OCI-LY3 (cell line): Measurements from ENCODE around the gene NRP1.

Experiments used
- EZH2phosphoT487 ChIP-seq: fragments of 200-600 bp; shearing (Covaris generic); IDR thresholded peaks from 2 replicates; pipeline ENCODE4 v1.6.1; 2018; ENCODE audit warnings: antibody characterized with exemption, mixed run types, low read depth
- TF ChIP-seq, protein P1 (sequence below): fragments of 200-600, 300-600 bp; sonication (generic); IDR thresholded peaks from 2 replicates; pipeline ENCODE4 v1.5.1; 2014; ENCODE audit warnings: antibody characterized with exemption, low read length, low read depth

DNA sequence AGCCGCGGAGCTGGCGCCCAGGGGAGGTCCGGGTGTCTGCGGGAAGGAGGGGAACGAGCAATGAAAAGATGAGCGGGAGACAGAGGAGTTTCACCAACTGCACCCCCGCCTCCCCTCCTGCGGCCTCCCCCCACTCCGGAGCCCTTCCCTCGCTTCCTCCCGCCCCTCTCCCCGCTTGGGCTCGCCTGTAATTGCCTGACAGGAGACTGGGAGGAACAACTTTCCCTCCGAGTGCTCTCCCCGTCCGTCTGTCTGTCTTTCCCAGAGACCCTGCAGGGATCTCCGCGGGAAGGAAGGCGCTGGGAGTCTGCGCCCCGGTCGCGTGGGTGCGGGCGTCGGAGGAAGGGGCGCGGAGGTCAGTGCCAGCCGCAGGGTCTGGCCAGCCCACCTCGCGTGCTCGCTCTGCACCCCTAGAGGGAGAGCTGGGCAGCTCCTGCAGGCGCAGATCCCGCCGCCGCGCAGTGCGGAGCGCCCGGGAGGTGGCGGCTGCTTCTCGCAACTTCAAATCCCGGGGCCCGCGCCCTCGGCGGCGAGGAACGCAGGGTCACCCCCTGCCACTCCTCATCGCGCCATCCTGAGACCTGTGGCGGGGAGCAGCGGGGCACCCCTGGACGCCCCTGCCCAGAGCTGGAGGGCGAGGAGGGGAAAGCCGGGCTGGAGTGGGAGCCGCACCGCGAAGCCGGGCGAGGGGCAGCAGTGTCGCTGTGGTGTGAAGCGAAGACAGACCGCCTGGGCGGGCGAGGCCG is 511 bp upstream of the NRP1 start:
- TF ChIP-seq, protein P1, sequence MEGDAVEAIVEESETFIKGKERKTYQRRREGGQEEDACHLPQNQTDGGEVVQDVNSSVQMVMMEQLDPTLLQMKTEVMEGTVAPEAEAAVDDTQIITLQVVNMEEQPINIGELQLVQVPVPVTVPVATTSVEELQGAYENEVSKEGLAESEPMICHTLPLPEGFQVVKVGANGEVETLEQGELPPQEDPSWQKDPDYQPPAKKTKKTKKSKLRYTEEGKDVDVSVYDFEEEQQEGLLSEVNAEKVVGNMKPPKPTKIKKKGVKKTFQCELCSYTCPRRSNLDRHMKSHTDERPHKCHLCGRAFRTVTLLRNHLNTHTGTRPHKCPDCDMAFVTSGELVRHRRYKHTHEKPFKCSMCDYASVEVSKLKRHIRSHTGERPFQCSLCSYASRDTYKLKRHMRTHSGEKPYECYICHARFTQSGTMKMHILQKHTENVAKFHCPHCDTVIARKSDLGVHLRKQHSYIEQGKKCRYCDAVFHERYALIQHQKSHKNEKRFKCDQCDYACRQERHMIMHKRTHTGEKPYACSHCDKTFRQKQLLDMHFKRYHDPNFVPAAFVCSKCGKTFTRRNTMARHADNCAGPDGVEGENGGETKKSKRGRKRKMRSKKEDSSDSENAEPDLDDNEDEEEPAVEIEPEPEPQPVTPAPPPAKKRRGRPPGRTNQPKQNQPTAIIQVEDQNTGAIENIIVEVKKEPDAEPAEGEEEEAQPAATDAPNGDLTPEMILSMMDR: no peak
- TF ChIP-seq EZH2phosphoT487: no peak
